ENCODE measurements around the gene KRTAP5-1. TPM values are rescaled to one million over a fixed set of nuclear protein-coding genes. Genes with fewer than 3 reads are reported as not detected.
"Not testable (repeated sequence)": the region's sequence is repeated elsewhere in the genome, so short reads cannot be mapped to it uniquely, and the experiment has no call there.

Gene KRTAP5-1
- polyA plus RNA-seq, 1 donor (not counting 4 experiments of a cell fraction or from before 2014, with no cell fraction given), result not detected

DNA sequence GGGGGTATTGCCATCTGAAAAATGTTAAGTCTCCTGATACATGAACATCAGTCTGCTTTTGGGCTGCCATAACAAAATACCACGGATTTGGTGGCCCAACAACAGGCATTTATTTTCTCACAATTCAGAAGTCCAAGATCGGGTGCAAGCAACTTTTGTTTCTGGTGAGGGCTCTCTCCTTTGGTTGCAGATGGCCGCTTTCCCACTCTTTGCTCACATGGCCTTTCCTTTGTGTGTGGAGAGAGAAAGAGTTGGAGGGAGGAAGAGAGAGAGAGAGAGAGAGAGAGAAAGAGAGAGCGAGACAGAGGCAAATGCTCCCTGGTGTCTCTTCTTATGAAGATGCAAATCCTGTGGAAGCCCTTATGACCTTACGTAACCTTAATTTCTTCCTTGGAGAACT, 15.5 kb upstream of the KRTAP5-1 start:
- DNase-seq (ENCODE audit: low read depth, low spot score), result no peak
- Histone ChIP-seq H3K27me3 (ENCODE audit: control insufficient read depth, extremely low read depth, insufficient read depth, low read length) (no peaks in the 10 kb centered on the region), H3K4me2 (ENCODE audit: control insufficient read depth, extremely low read depth, insufficient read depth, low read depth, low read length) (no peak overlapping the region), H3K36me3 (ENCODE audit: control insufficient read depth in 2 of 2, extremely low read depth in 1 of 2, insufficient read depth in 2 of 2, low read length in 2 of 2) (no peaks in the 10 kb centered on the region), H3K4me3 (ENCODE audit: control insufficient read depth in 2 of 3, extremely low read depth in 1 of 3, insufficient read depth in 2 of 3, low read depth in 1 of 3, low read length in 3 of 3) (no peak overlapping the region), H4K20me1 (ENCODE audit: control insufficient read depth, extremely low read depth, insufficient read depth, low read length) (no peaks in the 10 kb centered on the region), H3K79me2 (ENCODE audit: control insufficient read depth, insufficient read depth, low read length) (no peaks in the 10 kb centered on the region), H3K4me1 (ENCODE audit: control insufficient read depth, extremely low read depth, insufficient read depth, low read length) (no peaks in the 10 kb centered on the region), H2AFZ (ENCODE audit: control insufficient read depth, low read length) (no peak overlapping the region), H3K9me3 (ENCODE audit: control insufficient read depth, low read depth, low read length) (no peaks in the 10 kb centered on the region), H3K9me1 (ENCODE audit: control insufficient read depth, extremely low read depth, insufficient read depth, low read length) (no peaks in the 10 kb centered on the region), H3K27ac (ENCODE audit: control insufficient read depth, insufficient read depth, low read length) (no peak overlapping the region), H3K9ac (ENCODE audit: control insufficient read depth, extremely low read depth, insufficient read depth, low read length) (no peak overlapping the region)
- FAIRE-seq, result no peak
- dilution Hi-C loops (cut with MboI; ENCODE audit: extremely low pct_ligation_motif_present, low sequenced_read_pairs), result no loop called here
- no peak for TF ChIP-seq EZH2 (IDR thresholded peaks at IDR 0.05; ENCODE audit: low read length)
- TF ChIP-seq, protein P1, sequence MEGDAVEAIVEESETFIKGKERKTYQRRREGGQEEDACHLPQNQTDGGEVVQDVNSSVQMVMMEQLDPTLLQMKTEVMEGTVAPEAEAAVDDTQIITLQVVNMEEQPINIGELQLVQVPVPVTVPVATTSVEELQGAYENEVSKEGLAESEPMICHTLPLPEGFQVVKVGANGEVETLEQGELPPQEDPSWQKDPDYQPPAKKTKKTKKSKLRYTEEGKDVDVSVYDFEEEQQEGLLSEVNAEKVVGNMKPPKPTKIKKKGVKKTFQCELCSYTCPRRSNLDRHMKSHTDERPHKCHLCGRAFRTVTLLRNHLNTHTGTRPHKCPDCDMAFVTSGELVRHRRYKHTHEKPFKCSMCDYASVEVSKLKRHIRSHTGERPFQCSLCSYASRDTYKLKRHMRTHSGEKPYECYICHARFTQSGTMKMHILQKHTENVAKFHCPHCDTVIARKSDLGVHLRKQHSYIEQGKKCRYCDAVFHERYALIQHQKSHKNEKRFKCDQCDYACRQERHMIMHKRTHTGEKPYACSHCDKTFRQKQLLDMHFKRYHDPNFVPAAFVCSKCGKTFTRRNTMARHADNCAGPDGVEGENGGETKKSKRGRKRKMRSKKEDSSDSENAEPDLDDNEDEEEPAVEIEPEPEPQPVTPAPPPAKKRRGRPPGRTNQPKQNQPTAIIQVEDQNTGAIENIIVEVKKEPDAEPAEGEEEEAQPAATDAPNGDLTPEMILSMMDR (optimal IDR thresholded peaks at IDR 0.05 in 1 of 3, IDR thresholded peaks at IDR 0.05 in 1 of 3, conservative IDR thresholded peaks at IDR 0.05 in 1 of 3; ENCODE audit: extremely low read depth in 1 of 3, insufficient read depth in 2 of 3, low read length in 3 of 3), result no peak

DNA sequence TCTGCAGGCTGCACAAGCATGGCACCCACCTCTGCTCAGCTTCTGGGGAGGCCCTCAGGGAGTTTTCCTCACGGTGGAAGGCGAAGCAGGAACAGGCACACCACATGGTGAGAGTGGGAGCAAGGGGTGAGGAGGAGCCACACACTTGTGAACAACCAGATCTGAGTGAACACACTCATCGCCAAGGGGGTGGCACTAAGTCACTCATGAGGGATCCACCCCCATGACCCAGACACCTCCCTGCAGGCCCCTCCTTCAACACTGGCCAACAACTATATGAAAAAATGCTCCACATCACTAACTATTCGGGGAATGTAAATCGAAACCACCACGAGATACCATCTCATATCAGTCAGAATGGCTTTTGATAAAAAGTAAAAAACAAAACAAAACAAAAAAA, 13.7 kb upstream of the KRTAP5-1 start:
- H3K9me3 ChIP-seq (ENCODE audit: control insufficient read depth, low read depth, low read length), result no peaks in the 10 kb centered on the region
- dilution Hi-C loops (cut with MboI; ENCODE audit: extremely low pct_ligation_motif_present, low sequenced_read_pairs), result no loop called here
- no peak overlapping the region for H3K27ac ChIP-seq (ENCODE audit: control insufficient read depth, insufficient read depth, low read length)

DNA sequence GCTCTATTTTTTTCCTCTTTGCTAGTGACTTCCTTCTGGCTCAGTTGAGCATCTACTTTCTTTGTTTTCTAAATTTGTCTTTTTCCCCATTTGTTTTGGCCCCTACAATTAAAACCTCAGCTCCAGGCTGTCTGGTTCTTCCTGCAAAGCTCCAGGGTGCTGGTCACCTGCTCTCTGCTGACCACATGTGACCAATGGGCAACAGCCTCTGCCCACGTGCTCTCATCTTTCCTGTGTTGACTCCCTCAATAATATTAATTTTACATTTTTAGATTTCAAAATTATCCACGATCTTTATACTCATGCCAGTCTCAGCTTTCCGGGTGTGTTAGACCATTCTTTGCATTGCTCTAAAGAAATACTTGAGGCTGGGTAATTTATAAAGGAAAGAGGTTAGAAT, 13.3 kb upstream of the KRTAP5-1 start:
- H3K4me1 ChIP-seq (ENCODE audit: control insufficient read depth, extremely low read depth, insufficient read depth, low read length); H3K9me3 ChIP-seq (ENCODE audit: control insufficient read depth, low read depth, low read length); H3K4me2 ChIP-seq (ENCODE audit: control insufficient read depth, extremely low read depth, insufficient read depth, low read depth, low read length); H3K4me3 ChIP-seq (ENCODE audit: control insufficient read depth in 2 of 3, extremely low read depth in 1 of 3, insufficient read depth in 2 of 3, low read depth in 1 of 3, low read length in 3 of 3); H3K79me2 ChIP-seq (ENCODE audit: control insufficient read depth, insufficient read depth, low read length); H3K9me1 ChIP-seq (ENCODE audit: control insufficient read depth, extremely low read depth, insufficient read depth, low read length); dilution Hi-C loops (cut with MboI; ENCODE audit: extremely low pct_ligation_motif_present, low sequenced_read_pairs); H2AFZ ChIP-seq (ENCODE audit: control insufficient read depth, low read length); H3K27me3 ChIP-seq (ENCODE audit: control insufficient read depth, extremely low read depth, insufficient read depth, low read length); DNase-seq (ENCODE audit: low read depth, low spot score); H3K27ac ChIP-seq (ENCODE audit: control insufficient read depth, insufficient read depth, low read length); H3K36me3 ChIP-seq (ENCODE audit: control insufficient read depth in 2 of 2, extremely low read depth in 1 of 2, insufficient read depth in 2 of 2, low read length in 2 of 2); H3K9ac ChIP-seq (ENCODE audit: control insufficient read depth, extremely low read depth, insufficient read depth, low read length); FAIRE-seq; H4K20me1 ChIP-seq (ENCODE audit: control insufficient read depth, extremely low read depth, insufficient read depth, low read length): not testable (repeated sequence)

More for the DNA sequence above, 13.7 kb upstream of the KRTAP5-1 start:
- Histone ChIP-seq H3K4me1 (ENCODE audit: control insufficient read depth, extremely low read depth, insufficient read depth, low read length) (no peaks in the 10 kb centered on the region), H3K79me2 (ENCODE audit: control insufficient read depth, insufficient read depth, low read length) (no peaks in the 10 kb centered on the region), H4K20me1 (ENCODE audit: control insufficient read depth, extremely low read depth, insufficient read depth, low read length) (no peaks in the 10 kb centered on the region), H2AFZ (ENCODE audit: control insufficient read depth, low read length) (no peak overlapping the region), H3K9me1 (ENCODE audit: control insufficient read depth, extremely low read depth, insufficient read depth, low read length) (no peaks in the 10 kb centered on the region), H3K27me3 (ENCODE audit: control insufficient read depth, extremely low read depth, insufficient read depth, low read length) (no peaks in the 10 kb centered on the region), H3K36me3 (ENCODE audit: control insufficient read depth in 2 of 2, extremely low read depth in 1 of 2, insufficient read depth in 2 of 2, low read length in 2 of 2) (no peaks in the 10 kb centered on the region), H3K4me3 (ENCODE audit: control insufficient read depth in 2 of 3, extremely low read depth in 1 of 3, insufficient read depth in 2 of 3, low read depth in 1 of 3, low read length in 3 of 3) (no peak overlapping the region), H3K4me2 (ENCODE audit: control insufficient read depth, extremely low read depth, insufficient read depth, low read depth, low read length) (no peak overlapping the region), H3K9ac (ENCODE audit: control insufficient read depth, extremely low read depth, insufficient read depth, low read length) (no peak overlapping the region)
- TF ChIP-seq EZH2 (IDR thresholded peaks at IDR 0.05; ENCODE audit: low read length), result no peak
- TF ChIP-seq, protein P1 (optimal IDR thresholded peaks at IDR 0.05 in 1 of 3, IDR thresholded peaks at IDR 0.05 in 1 of 3, conservative IDR thresholded peaks at IDR 0.05 in 1 of 3; ENCODE audit: extremely low read depth in 1 of 3, insufficient read depth in 2 of 3, low read length in 3 of 3), result no peak
- DNase-seq (ENCODE audit: low read depth, low spot score) (no peak), FAIRE-seq (no peak)
